ENCODE measurements around the gene SSX2IP.

The SSX2IP gene

DNA sequence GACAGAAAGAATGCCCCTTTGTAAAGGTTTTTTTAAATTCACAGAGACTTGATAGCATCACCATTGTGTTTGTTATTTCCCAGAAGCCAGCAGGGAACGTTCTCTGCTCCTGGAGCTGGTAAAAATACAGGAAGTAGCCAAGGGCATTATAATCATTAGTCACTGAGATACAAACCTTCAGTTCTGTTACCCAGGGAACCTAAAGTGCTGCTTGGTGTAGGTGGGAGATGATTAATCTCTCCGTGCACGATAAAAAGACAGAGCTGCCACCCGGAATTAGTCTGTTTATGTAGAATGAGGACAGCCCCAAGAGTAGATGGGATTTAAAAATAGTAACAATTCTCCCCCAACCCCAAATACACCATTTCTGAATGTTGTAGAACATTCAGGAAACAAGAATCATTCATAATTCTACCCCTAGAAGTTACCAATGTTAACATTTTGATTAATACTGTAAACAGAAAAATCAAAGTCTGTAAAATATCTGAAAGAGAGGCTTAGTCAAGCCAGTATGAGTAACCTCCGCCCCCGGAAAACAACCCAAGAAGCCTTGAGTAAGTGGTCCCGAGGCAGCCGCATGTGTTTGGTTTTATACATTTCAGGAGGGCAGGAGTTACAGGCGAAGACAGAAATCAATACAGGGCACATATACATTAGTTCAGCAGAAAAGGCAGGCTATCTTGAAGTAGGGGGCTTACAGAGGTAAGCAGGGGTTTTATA, 70.7 kb downstream of the SSX2IP start:
- TF ChIP-seq, protein P1, sequence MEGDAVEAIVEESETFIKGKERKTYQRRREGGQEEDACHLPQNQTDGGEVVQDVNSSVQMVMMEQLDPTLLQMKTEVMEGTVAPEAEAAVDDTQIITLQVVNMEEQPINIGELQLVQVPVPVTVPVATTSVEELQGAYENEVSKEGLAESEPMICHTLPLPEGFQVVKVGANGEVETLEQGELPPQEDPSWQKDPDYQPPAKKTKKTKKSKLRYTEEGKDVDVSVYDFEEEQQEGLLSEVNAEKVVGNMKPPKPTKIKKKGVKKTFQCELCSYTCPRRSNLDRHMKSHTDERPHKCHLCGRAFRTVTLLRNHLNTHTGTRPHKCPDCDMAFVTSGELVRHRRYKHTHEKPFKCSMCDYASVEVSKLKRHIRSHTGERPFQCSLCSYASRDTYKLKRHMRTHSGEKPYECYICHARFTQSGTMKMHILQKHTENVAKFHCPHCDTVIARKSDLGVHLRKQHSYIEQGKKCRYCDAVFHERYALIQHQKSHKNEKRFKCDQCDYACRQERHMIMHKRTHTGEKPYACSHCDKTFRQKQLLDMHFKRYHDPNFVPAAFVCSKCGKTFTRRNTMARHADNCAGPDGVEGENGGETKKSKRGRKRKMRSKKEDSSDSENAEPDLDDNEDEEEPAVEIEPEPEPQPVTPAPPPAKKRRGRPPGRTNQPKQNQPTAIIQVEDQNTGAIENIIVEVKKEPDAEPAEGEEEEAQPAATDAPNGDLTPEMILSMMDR (IDR thresholded peaks at IDR 0.05; ENCODE audit: low read depth, low read length) = no peak
- DNase-seq (ENCODE audit: extremely low read depth, low read depth) = no peak

DNA sequence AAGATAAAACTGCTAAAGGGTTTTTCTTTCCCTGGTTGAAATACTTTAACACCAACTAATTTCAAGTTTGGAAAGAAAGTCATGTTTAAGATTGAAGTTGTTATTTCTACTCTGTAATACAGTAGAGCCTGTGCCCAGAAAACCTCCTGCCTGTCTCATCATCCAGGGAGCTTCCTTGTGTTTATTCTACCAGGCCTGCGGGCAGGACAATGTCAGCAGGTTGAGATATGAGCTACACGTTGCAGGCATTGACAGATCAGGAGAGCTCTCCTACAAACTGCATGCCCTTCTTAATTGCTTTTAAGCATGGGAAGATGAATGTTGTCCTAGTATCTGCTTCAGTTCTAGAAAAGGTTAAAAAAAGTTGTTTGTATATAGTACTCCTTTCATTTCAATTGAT, 72.9 kb downstream of the SSX2IP start:
- TF ChIP-seq, protein P1 (IDR thresholded peaks at IDR 0.05; ENCODE audit: low read depth, low read length) = no peak
- DNase-seq (ENCODE audit: extremely low read depth, low read depth) = no peak

DNA sequence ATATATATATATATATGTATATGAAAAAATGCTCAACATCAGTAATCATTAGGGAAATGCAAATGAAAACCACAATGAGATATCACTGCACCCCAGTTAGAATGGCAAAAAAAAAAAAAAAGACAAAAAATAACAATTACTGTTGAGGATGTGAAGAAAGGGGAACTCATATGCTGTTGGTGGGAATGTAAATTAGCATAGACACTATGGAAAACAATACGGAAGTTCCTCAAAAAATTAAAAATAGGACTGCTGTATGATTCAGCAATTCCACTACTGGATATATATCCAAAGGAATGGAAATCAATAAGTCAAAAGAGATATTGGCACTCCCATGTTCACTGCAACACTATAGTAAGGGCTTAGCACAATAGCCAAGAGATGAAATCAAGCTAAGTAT, 74.5 kb downstream of the SSX2IP start:
- TF ChIP-seq, protein P1 (IDR thresholded peaks at IDR 0.05; ENCODE audit: low read depth, low read length) = no peak
- DNase-seq (ENCODE audit: extremely low read depth, low read depth) = no peak

DNA sequence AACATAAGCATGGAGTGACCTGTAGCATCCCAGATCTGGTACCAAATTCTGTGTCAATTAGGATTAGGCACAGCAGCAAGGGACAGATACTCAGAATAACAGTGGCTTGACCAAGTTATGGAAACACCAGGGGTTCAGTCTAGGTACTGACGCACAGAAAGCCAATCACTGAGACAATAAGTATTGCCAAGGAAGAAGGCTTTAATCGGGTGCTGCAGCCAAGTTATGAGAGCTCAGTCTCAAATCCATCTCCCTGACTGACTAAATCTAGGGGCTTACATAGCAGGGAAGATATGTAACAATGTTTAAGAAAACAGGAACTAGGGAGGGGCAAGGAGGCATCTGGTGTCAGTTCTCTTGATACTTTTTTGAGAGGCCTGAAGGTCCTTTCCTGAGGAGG, 76.4 kb downstream of the SSX2IP start:
- TF ChIP-seq, protein P1 (IDR thresholded peaks at IDR 0.05; ENCODE audit: low read depth, low read length) = no peak
- DNase-seq (ENCODE audit: extremely low read depth, low read depth) = no peak

DNA sequence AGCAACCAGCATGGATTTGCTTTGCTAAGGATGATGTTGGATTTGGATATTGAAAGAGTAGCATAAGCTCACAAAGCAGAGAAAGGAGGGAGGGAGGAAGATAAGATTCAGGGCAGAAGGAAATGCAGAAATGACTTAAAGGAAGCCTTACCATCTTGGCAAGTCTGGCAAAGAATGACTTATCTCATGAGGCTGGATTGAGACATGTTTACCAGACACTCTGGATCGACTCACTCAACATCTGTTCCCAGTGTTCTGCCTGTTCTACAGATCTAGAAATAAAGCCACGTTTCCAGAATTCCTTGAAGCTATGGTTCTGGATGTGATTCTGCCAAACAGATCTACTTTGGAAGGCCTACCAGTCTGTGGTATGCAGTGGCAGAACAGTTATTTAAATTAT, 77.2 kb downstream of the SSX2IP start:
- TF ChIP-seq, protein P1 (IDR thresholded peaks at IDR 0.05; ENCODE audit: low read depth, low read length) = no peak
- no peak for DNase-seq (ENCODE audit: extremely low read depth, low read depth)

DNA sequence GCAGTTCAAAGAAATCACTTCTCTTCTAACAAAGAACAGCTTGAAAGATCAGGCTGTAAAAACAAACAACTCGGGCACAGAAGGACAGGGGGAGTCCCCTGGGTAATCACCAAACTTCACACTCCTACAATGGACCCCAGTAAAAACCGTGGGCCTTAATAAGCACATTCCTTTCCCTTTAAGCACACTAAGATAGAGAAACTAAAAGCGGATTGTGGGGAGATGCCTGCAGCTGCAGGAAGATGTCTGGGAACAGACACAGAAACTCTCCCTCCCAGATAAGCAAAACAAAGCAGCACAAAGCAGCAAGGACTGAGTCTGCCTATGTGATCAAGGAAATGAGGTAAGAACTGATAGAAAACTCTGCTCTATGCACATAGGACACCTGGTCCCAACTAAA, 78.5 kb downstream of the SSX2IP start:
- no peak for DNase-seq (ENCODE audit: extremely low read depth, low read depth)
- TF ChIP-seq, protein P1 (IDR thresholded peaks at IDR 0.05; ENCODE audit: low read depth, low read length) = no peak

DNA sequence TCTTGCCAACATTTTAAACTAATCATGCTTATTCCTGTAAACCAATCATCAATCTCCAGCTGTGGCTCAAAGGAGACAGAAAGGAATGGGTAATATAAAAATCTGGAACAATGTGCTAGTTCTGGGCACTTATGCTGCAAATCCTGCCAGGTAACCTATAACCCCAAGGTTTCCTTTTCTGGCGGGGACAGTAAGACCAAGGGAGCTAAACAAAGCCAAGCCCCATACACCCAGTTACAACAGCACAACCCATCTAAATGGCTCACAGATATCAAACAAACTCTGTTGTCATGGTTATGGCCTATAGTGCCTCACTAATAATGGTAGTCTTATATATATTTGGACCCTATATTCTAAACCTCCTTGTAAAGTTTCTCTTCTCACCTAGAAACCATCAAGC, 79.2 kb downstream of the SSX2IP start:
- TF ChIP-seq, protein P1 (IDR thresholded peaks at IDR 0.05; ENCODE audit: low read depth, low read length) = no peak
- DNase-seq (ENCODE audit: extremely low read depth, low read depth) = no peak

All from AG09319 (cell line).